Mammary microvascular endothelial cell (primary cell): ENCODE measurements around the gene OTOGL. TPM values are rescaled to one million over a fixed set of nuclear protein-coding genes. Genes with fewer than 3 reads are reported as not detected.

Experiments used
- total RNA-seq: library from RNA; depleted of rRNA; stranded (reverse); fragments of >200 nt; gene quantifications from 2 replicates; pipeline ENCODE4 v1.2.3, GENCODE V29; 2015

OTOGL gene, protein sequence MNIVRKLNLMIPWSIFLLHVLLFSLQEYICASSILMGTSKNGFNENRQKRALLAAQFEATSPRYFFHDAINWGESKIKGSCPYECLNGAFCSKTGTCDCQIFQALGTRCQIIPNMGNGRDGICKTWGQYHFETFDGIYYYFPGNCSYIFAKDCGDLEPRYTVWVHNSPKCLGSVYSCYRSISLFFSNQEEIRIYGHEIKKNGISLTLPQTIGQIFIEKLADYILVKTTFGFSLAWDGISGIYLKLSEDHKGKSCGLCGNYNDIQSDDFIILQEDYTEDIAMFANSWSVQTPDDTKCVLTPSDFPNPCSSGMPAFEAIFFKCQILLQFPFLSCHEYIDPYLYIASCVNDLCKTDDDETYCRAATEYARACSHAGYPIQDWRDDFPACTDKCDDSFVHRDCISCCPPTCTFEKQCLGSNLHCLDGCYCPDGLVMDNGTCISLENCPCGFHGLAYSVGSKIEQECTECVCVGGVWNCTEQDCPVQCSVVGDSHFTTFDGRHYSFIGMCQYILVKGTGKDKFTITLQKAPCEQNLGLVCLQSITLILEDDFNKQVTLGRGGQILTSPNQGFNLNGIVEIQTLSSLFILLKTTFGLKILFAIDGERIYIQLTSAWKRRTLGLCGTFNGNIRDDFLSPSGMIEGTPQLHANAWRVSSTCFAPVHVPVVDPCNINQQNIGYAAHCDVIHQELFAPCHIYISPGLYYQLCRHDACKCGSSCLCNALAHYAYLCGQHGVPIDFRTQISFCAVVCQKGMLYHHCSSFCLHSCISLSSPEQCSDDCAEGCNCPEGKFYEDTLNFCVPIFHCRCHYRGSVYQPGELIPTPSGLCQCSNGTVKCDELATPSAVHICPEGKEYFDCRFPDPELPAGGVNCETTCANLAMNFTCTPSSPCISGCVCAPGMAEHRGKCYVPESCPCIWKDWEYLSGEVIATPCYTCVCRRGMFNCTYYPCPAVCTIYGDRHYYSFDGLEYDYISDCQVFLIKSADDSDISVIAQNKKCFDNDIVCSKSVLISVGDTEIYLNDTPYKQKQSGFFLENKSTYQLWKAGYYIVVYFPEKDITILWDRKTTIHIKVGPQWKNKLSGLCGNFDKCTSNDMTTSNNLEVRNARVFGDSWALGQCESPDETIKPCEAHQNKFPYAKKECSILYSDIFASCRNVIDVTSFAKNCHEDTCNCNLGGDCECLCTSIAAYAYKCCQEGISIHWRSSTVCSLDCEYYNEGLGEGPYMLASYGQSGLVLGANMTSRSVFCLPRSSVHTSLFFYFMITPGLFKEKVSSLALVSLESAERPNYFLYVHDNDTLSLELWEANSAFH (N-terminal part only)
- 0.10 and 0.27 TPM in 2 replicates for total RNA-seq

DNA sequence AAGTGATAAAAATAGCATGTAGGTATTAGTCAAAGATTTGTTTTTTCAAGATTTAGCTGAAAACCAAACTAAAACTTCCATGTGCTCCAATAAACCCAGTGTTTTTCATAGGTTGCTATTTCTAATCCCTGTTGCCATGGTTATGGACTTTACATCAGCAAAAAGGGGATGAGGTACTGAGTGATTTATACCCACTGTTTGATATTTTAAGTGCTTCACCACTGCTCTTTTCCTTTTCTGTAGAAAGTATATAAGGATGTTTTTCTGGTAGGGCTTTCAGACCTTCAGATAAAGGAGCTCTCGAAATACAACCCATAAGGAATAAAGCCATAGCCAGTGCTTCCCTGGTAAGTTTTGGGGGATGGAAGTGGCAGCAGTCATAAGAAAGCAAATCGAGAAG, at the start of gene OTOGL:
Gene OTOGL, plus strand, starts transcription at position 279 of the 400 bp plus-strand sequence. CDS start 109,895 bp downstream, outside the sequence.

Other genes starting within 250 kb of the OTOGL start
- 38.3 and 55.6 TPM in 2 replicates for gene PPP1R12A, start 164.4 kb upstream of the OTOGL start, total RNA-seq